Neural cell (in vitro differentiated cells): ENCODE measurements around the gene CKB. TPM values are rescaled to one million over a fixed set of nuclear protein-coding genes. Genes with fewer than 3 reads are reported as not detected.

ENCODE experiments used
- H2AFZ ChIP-seq: fragments of 200-600, 300-800 bp; sonication (generic), shearing (Covaris generic); 2 replicates; pipeline ENCODE4 v1.6.0; 2014; ENCODE audit warnings: low read depth, mild to moderate bottlenecking, antibody characterized with exemption, low read length, moderate library complexity
- H3F3A ChIP-seq: fragments of 200-600 bp; shearing (Covaris generic); 2 replicates; pipeline ENCODE4 v1.6.1; 2016; ENCODE audit warnings: mild to moderate bottlenecking, moderate library complexity, mixed read lengths, antibody characterized with exemption, low read length; ENCODE audit not compliant: insufficient read depth, poor library complexity, severe bottlenecking
- H3K27ac ChIP-seq: fragments of 200-600, 300-800 bp; sonication (generic), shearing (Covaris generic); 2 replicates; pipeline ENCODE4 v1.5.1; 2014; ENCODE audit warnings: mild to moderate bottlenecking, low read length, moderate library complexity
- H3K27me3 ChIP-seq: fragments of 300-800, 200-600 bp; sonication (generic), shearing (Covaris generic); 2 replicates; pipeline ENCODE4 v1.6.0; 2014; ENCODE audit warnings: mild to moderate bottlenecking, low read depth, low read length, moderate library complexity; ENCODE audit not compliant: insufficient read depth
- H3K36me3 ChIP-seq: fragments of 300-800, 200-600 bp; sonication (generic), shearing (Covaris generic); 2 replicates; pipeline ENCODE4 v1.5.1; 2014; ENCODE audit warnings: mild to moderate bottlenecking, antibody characterized with exemption, low read length, moderate library complexity; ENCODE audit not compliant: insufficient read depth
- H3K4me2 ChIP-seq: fragments of 300-800, 200-600 bp; sonication (generic), shearing (Covaris generic); 2 replicates; pipeline ENCODE4 v1.6.0; 2014; ENCODE audit warnings: mild to moderate bottlenecking, low read length
- H3K4me3 ChIP-seq: fragments of 300-800, 200-600 bp; sonication (generic), shearing (Covaris generic); 2 replicates; pipeline ENCODE4 v1.5.1; 2014; ENCODE audit warnings: mild to moderate bottlenecking, low read length, moderate library complexity
- H3K79me2 ChIP-seq: fragments of 200-600 bp; shearing (Covaris generic); replicated peaks from 2 replicates; pipeline ENCODE4 v1.6.0; 2014; ENCODE audit warnings: mild to moderate bottlenecking, low read length, moderate library complexity; ENCODE audit not compliant: insufficient read depth
- H3K9ac ChIP-seq: fragments of 300-800, 200-600 bp; sonication (generic), shearing (Covaris generic); 2 replicates; pipeline ENCODE4 v1.6.1; 2016; ENCODE audit warnings: mild to moderate bottlenecking, low read length, mixed read lengths
- H3K9me2 ChIP-seq: fragments of 200-600 bp; shearing (Covaris generic); 2 replicates; pipeline ENCODE4 v1.6.1; 2016; ENCODE audit warnings: mild to moderate bottlenecking, low read length, mixed read lengths; ENCODE audit not compliant: insufficient read depth
- H3K9me3 ChIP-seq: fragments of 200-600, 300-800 bp; sonication (generic), shearing (Covaris generic); 2 replicates; pipeline ENCODE4 v1.6.1; 2016; ENCODE audit warnings: mild to moderate bottlenecking, mixed run types, low read length, moderate library complexity, mixed read lengths
- H4K20me1 ChIP-seq: fragments of 200-600 bp; shearing (Covaris generic); 2 replicates; pipeline ENCODE4 v1.6.1; 2016; ENCODE audit warnings: mild to moderate bottlenecking, mixed run types; ENCODE audit not compliant: insufficient read depth
- EZH2 ChIP-seq: fragments of 200-600, 300-800 bp; shearing (Covaris generic), sonication (generic); IDR thresholded peaks from 2 replicates; pipeline ENCODE4 v1.6.1; 2014; ENCODE audit warnings: antibody characterized with exemption, low read length, borderline replicate concordance, mild to moderate bottlenecking; ENCODE audit not compliant: insufficient read depth, poor library complexity, severe bottlenecking
- MXI1 ChIP-seq: fragments of 450-650 bp; conservative IDR thresholded peaks from 2 replicates; pipeline ENCODE4 v1.6.1; 2014; ENCODE audit warnings: antibody characterized with exemption, mild to moderate bottlenecking; ENCODE audit not compliant: poor library complexity, severe bottlenecking
- RAD21 ChIP-seq: fragments of 450-650 bp; conservative IDR thresholded peaks from 2 replicates; pipeline ENCODE4 v1.6.1; 2014; ENCODE audit warnings: antibody characterized with exemption, mild to moderate bottlenecking, moderate library complexity
- SMC3 ChIP-seq: fragments of 450-650 bp; conservative IDR thresholded peaks from 2 replicates; pipeline ENCODE4 v1.6.1; 2014; ENCODE audit warnings: antibody characterized with exemption, mild to moderate bottlenecking, moderate library complexity; ENCODE audit not compliant: poor library complexity
- polyA plus RNA-seq: library from polyadenylated mRNA; depleted of rRNA; stranded (reverse); fragments of >200 nt; gene quantifications from 2 replicates; pipeline ENCODE4 v1.2.3, GENCODE V29; 2014
- small RNA-seq, 3 experiments: library from RNA; depleted of rRNA; stranded (forward); fragments of <200 nt; gene quantifications; one replicate each; pipeline ENCODE3, GENCODE V24; 2012
- TF ChIP-seq, protein P1 (sequence below): fragments of 450-650 bp; IDR thresholded peaks from 2 replicates; pipeline ENCODE4 v1.5.1; 2014; ENCODE audit warnings: antibody characterized with exemption, mild to moderate bottlenecking, moderate library complexity; ENCODE audit not compliant: poor library complexity, severe bottlenecking
- TF ChIP-seq, protein P2 (sequence below): IDR thresholded peaks from 2 replicates; pipeline ENCODE4 v1.6.1; 2012; ENCODE audit warnings: borderline replicate concordance

The CKB gene
- polyA plus RNA-seq, 1 donor from 2014 or later, result 918 TPM

DNA sequence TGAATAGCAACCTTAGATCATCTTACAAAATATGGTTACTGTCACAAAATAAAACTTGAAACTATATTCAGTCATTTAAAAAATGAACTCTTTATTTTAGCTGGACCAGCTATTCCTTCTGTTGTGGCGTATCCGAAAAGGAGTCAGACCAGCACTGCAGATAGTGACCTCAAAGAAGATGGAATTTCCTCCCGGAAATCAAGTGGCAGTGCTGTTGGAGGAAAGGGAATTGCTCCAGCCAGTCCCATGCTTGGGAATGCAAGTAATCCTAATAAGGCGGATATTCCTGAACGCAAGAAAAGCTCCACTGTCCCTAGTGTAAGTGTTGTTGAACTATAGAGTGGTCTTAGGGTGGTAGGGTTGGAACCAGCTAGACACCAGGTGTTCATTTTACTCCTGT lies 47.7 kb downstream of the CKB start:
- Histone ChIP-seq H3K9me2 (no peaks in the 10 kb centered on the region), H3K4me2 (no peak overlapping the region), H2AFZ (no peak overlapping the region), H3K79me2 (no peaks in the 10 kb centered on the region), H3K36me3 (no peaks in the 10 kb centered on the region), H3K27ac (no peak overlapping the region), H3K9me3 (no peaks in the 10 kb centered on the region), H4K20me1 (no peaks in the 10 kb centered on the region), H3F3A (no peaks in the 10 kb centered on the region), H3K9ac (no peak overlapping the region), H3K27me3 (no peaks in the 10 kb centered on the region), H3K4me3 (no peak overlapping the region)
- no peak for TF ChIP-seq EZH2
- TF ChIP-seq, protein P1, sequence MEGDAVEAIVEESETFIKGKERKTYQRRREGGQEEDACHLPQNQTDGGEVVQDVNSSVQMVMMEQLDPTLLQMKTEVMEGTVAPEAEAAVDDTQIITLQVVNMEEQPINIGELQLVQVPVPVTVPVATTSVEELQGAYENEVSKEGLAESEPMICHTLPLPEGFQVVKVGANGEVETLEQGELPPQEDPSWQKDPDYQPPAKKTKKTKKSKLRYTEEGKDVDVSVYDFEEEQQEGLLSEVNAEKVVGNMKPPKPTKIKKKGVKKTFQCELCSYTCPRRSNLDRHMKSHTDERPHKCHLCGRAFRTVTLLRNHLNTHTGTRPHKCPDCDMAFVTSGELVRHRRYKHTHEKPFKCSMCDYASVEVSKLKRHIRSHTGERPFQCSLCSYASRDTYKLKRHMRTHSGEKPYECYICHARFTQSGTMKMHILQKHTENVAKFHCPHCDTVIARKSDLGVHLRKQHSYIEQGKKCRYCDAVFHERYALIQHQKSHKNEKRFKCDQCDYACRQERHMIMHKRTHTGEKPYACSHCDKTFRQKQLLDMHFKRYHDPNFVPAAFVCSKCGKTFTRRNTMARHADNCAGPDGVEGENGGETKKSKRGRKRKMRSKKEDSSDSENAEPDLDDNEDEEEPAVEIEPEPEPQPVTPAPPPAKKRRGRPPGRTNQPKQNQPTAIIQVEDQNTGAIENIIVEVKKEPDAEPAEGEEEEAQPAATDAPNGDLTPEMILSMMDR, result no peak
- no peak for TF ChIP-seq MXI1
- TF ChIP-seq RAD21, result no peak

DNA sequence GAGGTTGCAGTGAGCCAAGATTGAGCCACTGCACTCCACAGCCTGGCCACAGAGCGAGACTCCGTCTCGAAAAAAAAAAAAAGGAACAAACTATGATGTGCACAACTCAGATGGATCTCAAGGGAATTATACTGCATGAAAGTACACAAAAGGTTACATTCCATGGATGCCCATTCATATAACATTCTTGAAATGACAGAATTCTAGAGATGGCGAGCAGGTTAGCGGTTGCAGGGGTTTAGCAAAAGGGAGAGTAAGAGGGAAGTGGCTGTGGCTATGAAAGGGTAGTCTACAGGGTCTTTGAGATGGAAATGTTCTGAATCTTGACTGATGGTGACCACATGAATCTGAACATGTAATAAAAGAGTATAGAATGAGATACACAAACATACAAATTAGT lies 49.7 kb downstream of the CKB start:
- no peak overlapping the region for H2AFZ ChIP-seq
- TF ChIP-seq SMC3, result no peak
- TF ChIP-seq, protein P2, sequence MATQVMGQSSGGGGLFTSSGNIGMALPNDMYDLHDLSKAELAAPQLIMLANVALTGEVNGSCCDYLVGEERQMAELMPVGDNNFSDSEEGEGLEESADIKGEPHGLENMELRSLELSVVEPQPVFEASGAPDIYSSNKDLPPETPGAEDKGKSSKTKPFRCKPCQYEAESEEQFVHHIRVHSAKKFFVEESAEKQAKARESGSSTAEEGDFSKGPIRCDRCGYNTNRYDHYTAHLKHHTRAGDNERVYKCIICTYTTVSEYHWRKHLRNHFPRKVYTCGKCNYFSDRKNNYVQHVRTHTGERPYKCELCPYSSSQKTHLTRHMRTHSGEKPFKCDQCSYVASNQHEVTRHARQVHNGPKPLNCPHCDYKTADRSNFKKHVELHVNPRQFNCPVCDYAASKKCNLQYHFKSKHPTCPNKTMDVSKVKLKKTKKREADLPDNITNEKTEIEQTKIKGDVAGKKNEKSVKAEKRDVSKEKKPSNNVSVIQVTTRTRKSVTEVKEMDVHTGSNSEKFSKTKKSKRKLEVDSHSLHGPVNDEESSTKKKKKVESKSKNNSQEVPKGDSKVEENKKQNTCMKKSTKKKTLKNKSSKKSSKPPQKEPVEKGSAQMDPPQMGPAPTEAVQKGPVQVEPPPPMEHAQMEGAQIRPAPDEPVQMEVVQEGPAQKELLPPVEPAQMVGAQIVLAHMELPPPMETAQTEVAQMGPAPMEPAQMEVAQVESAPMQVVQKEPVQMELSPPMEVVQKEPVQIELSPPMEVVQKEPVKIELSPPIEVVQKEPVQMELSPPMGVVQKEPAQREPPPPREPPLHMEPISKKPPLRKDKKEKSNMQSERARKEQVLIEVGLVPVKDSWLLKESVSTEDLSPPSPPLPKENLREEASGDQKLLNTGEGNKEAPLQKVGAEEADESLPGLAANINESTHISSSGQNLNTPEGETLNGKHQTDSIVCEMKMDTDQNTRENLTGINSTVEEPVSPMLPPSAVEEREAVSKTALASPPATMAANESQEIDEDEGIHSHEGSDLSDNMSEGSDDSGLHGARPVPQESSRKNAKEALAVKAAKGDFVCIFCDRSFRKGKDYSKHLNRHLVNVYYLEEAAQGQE, result no peak
- no peak overlapping the region for H3K9ac ChIP-seq
- no peaks in the 10 kb centered on the region for H4K20me1 ChIP-seq
- no peak overlapping the region for H3K4me2 ChIP-seq
- H3K4me3 ChIP-seq, result no peak overlapping the region
- H3K9me3 ChIP-seq, result no peaks in the 10 kb centered on the region
- H3K27me3 ChIP-seq, result no peaks in the 10 kb centered on the region
- no peak overlapping the region for H3K27ac ChIP-seq
- H3K36me3 ChIP-seq, result peaks cover 1% of the 10 kb centered on the region
- H3K79me2 ChIP-seq, result no peaks in the 10 kb centered on the region
- no peaks in the 10 kb centered on the region for H3F3A ChIP-seq
- H3K9me2 ChIP-seq, result no peaks in the 10 kb centered on the region

Small RNA genes lying within 50 kb of the gene (small RNA-seq; reads per million reads assigned to genes)
- gene RNU4-68P (0.03 to 0.65 (median 0.10) reads per million in 3 experiments), gene RNU7-160P (0 reads per million in 3 experiments)

Other genes with a start within 250 kb of the CKB start
- gene EIF5, start 188.6 kb downstream of the CKB start, polyA plus RNA-seq, result 165 and 188 TPM in 2 replicates
- gene MARK3, start 137.4 kb downstream of the CKB start, polyA plus RNA-seq, result 158 and 166 TPM in 2 replicates
- 8.2 and 10.2 TPM in 2 replicates for gene TRMT61A, start 6.4 kb upstream of the CKB start, polyA plus RNA-seq
- gene BAG5, start 39.8 kb upstream of the CKB start, polyA plus RNA-seq, result 25.5 and 27.2 TPM in 2 replicates
- 86.5 and 169 TPM in 2 replicates for gene COA8, start 40.1 kb upstream of the CKB start, polyA plus RNA-seq
- gene KLC1, start 106.4 kb upstream of the CKB start, polyA plus RNA-seq, result 1,243 and 1,272 TPM in 2 replicates
- 14.6 and 26.7 TPM in 2 replicates for gene XRCC3, start 192.6 kb upstream of the CKB start, polyA plus RNA-seq
- 99.7 and 106 TPM in 2 replicates for gene ZFYVE21, start 193.0 kb upstream of the CKB start, polyA plus RNA-seq